Liver (tissue), 9 donors: ENCODE measurements around the gene THOC7. TPM values are rescaled to one million over a fixed set of nuclear protein-coding genes. Genes with fewer than 3 reads are reported as not detected.

ENCODE experiments used
- DNase-seq: peaks from one replicate; pipeline ENCODE4 v3.0.0-alpha.2; 2017; ENCODE audit warnings: low spot score
- H3K27ac ChIP-seq, 2 donors: one replicate each; pipeline ENCODE4 v1.7.0; 2013; ENCODE audit warnings: inconsistent platforms in 2 of 2, low read length in 2 of 2, control low read depth in 1 of 2, low read depth in 1 of 2, mild to moderate bottlenecking in 1 of 2
- H3K27me3 ChIP-seq, 4 donors: one replicate each; pipeline versions ENCODE4 v1.6.1 to v1.7.0; 2013; ENCODE audit warnings: low read length in 3 of 4, inconsistent platforms in 1 of 4, mild to moderate bottlenecking in 1 of 4, moderate library complexity in 1 of 4; ENCODE audit not compliant: control insufficient read depth in 4 of 4, insufficient read depth in 4 of 4
- H3K36me3 ChIP-seq, 4 donors: one replicate each; pipeline versions ENCODE4 v1.6.1 to v1.7.0; 2013; ENCODE audit warnings: low read length in 3 of 4, mild to moderate bottlenecking in 3 of 4, low read depth in 1 of 4, moderate library complexity in 1 of 4; ENCODE audit not compliant: control insufficient read depth in 4 of 4, insufficient read depth in 3 of 4
- H3K4me1 ChIP-seq, 4 donors: one replicate each; pipeline versions ENCODE4 v1.6.1 to v1.7.0; 2013; ENCODE audit warnings: low read length in 3 of 4, mild to moderate bottlenecking in 3 of 4, moderate library complexity in 1 of 4; ENCODE audit not compliant: control insufficient read depth in 4 of 4, insufficient read depth in 4 of 4
- H3K4me3 ChIP-seq, 3 donors: one replicate each; pipeline versions ENCODE4 v1.6.1 to v1.7.0; 2013; ENCODE audit warnings: low read length in 3 of 3, control low read depth in 1 of 3, low read depth in 1 of 3, mild to moderate bottlenecking in 1 of 3
- H3K9ac ChIP-seq, 2 donors: one replicate each; pipeline ENCODE4 v1.7.0; 2013; ENCODE audit warnings: low read length in 2 of 2, mild to moderate bottlenecking in 2 of 2, moderate library complexity in 2 of 2, control low read depth in 1 of 2, low read depth in 1 of 2
- H3K9me3 ChIP-seq, 4 donors: one replicate each; pipeline versions ENCODE4 v1.6.1 to v1.7.0; 2013; ENCODE audit warnings: low read length in 3 of 4; ENCODE audit not compliant: control insufficient read depth in 4 of 4
- ATF3 ChIP-seq: IDR thresholded peaks from 2 replicates; pipeline ENCODE4 v1.6.1; 2016; ENCODE audit warnings: antibody characterized with exemption
- CTCF ChIP-seq: fragments of 150-350 bp; IDR thresholded peaks from 2 replicates; pipeline ENCODE4 v1.5.1; 2017; ENCODE audit warnings: improper control_type of control experiment, low read depth, low read length; ENCODE audit not compliant: missing input control
- EGR1 ChIP-seq, 2 donors: IDR thresholded peaks; 2 replicates each; pipeline ENCODE4 v1.6.1; 2016 to 2018; ENCODE audit warnings: antibody characterized with exemption in 2 of 2, low read depth in 2 of 2
- FOXA1 ChIP-seq: IDR thresholded peaks from 2 replicates; pipeline ENCODE4 v1.6.1; 2016; ENCODE audit warnings: antibody characterized with exemption
- FOXA2 ChIP-seq: IDR thresholded peaks from 2 replicates; pipeline ENCODE4 v1.6.1; 2016; ENCODE audit warnings: antibody characterized with exemption
- GABPA ChIP-seq, 2 donors: IDR thresholded peaks in 1 of 2; conservative IDR thresholded peaks in 1 of 2; 2 replicates each; pipeline ENCODE4 v1.6.1; 2016; ENCODE audit warnings: antibody characterized with exemption in 2 of 2, mild to moderate bottlenecking in 1 of 2, moderate library complexity in 1 of 2
- HNF4A ChIP-seq, 2 donors: conservative IDR thresholded peaks; 2 replicates each; pipeline ENCODE4 v1.6.1; 2016; ENCODE audit warnings: antibody characterized with exemption in 2 of 2, mild to moderate bottlenecking in 2 of 2
- HNF4G ChIP-seq: IDR thresholded peaks from 2 replicates; pipeline ENCODE4 v1.6.1; 2016; ENCODE audit warnings: antibody characterized with exemption
- JUND ChIP-seq, 2 donors: IDR thresholded peaks; 2 replicates each; pipeline ENCODE4 v1.6.1; 2016; ENCODE audit warnings: antibody characterized with exemption in 2 of 2
- NR2F2 ChIP-seq: IDR thresholded peaks from 2 replicates; pipeline ENCODE4 v1.6.1; 2016; ENCODE audit warnings: antibody characterized with exemption
- RAD21 ChIP-seq, 2 donors: IDR thresholded peaks; 2 replicates each; pipeline ENCODE4 v1.6.1; 2016; ENCODE audit warnings: antibody characterized with exemption in 2 of 2, mild to moderate bottlenecking in 2 of 2
- RXRA ChIP-seq, 2 donors: IDR thresholded peaks; 2 replicates each; pipeline ENCODE4 v1.6.1; 2017 to 2018; ENCODE audit warnings: antibody characterized with exemption in 2 of 2, mild to moderate bottlenecking in 1 of 2
- SP1 ChIP-seq: IDR thresholded peaks from 2 replicates; pipeline ENCODE4 v1.6.1; 2018; ENCODE audit warnings: antibody characterized with exemption, mild to moderate bottlenecking
- TAF1 ChIP-seq: conservative IDR thresholded peaks from 2 replicates; pipeline ENCODE4 v1.6.1; 2016; ENCODE audit warnings: antibody characterized with exemption, mild to moderate bottlenecking
- YY1 ChIP-seq: IDR thresholded peaks from 2 replicates; pipeline ENCODE4 v1.6.1; 2016; ENCODE audit warnings: antibody characterized with exemption, mild to moderate bottlenecking
- WGBS: extraction: QIAGEN DNeasy Blood & Tissue Kit; methylation state at CpG from one replicate; pipeline ENCODE4 v1.1.7; 2013; 5-methylcytosine and 5-hydroxymethylcytosine counted together
- polyA plus RNA-seq, 2 donors: library from polyadenylated mRNA; stranded (reverse) in 1 of 2; unstranded in 1 of 2; fragments of 200-250 nt in 1 of 2; fragments of >200 nt in 1 of 2; fragmentation: Nextera tagmentation in 1 of 2; extraction: Ambion mirVana in 1 of 2; gene quantifications; one replicate each; pipeline versions ENCODE4 v1.2.1 to v1.2.3, GENCODE V29; 2013 to 2015
- total RNA-seq, 2 donors: library from RNA; depleted of rRNA; stranded (reverse); fragments of >200 nt; gene quantifications; one replicate each; pipeline ENCODE4 v1.2.3, GENCODE V29; 2014
- TF ChIP-seq, protein P1 (sequence below): IDR thresholded peaks from 2 replicates; pipeline ENCODE4 v1.6.1; 2016; ENCODE audit warnings: antibody characterized with exemption
- TF ChIP-seq, protein P2 (sequence below): IDR thresholded peaks from 2 replicates; pipeline ENCODE4 v1.6.1; 2016; ENCODE audit warnings: antibody characterized with exemption, mild to moderate bottlenecking
- TF ChIP-seq, protein P3 (sequence below): IDR thresholded peaks from 2 replicates; pipeline ENCODE4 v1.6.1; 2016; ENCODE audit warnings: antibody characterized with exemption
- donor health status: healthy.
- donor health status: healthy.
- donor health status: healthy.
- donor health status: healthy.
- donor health status: healthy.

THOC7 gene
- total and polyA plus RNA-seq, 4 donors = 11.7 to 38.6 (median 23.0) TPM

GRCh38 chr3:63809607-63810006 is 54.0 kb downstream of the THOC7 start:
- no peak overlapping the region for H3K9ac ChIP-seq
- no peaks in the 10 kb centered on the region for H3K4me1 ChIP-seq
- no peak overlapping the region for H3K4me3 ChIP-seq
- WGBS = 95% methylated on average over 6 of the region's 6 CpGs
- TF ChIP-seq SP1 (no peak), RXRA (IDR thresholded peaks at IDR 0.05) (no peak)
- H3K27me3 ChIP-seq = no peaks in the 10 kb centered on the region
- no peaks in the 10 kb centered on the region for H3K36me3 ChIP-seq
- H3K9me3 ChIP-seq = no peaks in the 10 kb centered on the region
- H3K27ac ChIP-seq = no peak overlapping the region
- DNase-seq = no peak

- H3K27ac ChIP-seq = no peak overlapping the region
- H3K4me1 ChIP-seq = no peaks in the 10 kb centered on the region
- no peak overlapping the region for H3K4me3 ChIP-seq
- 90% methylated on average over 3 of the region's 3 CpGs for WGBS
- no peaks in the 10 kb centered on the region for H3K9me3 ChIP-seq
- no peaks in the 10 kb centered on the region for H3K27me3 ChIP-seq
- no peak for TF ChIP-seq YY1
- TF ChIP-seq NR2F2 = no peak
- no peak for TF ChIP-seq TAF1
- TF ChIP-seq, protein P1, sequence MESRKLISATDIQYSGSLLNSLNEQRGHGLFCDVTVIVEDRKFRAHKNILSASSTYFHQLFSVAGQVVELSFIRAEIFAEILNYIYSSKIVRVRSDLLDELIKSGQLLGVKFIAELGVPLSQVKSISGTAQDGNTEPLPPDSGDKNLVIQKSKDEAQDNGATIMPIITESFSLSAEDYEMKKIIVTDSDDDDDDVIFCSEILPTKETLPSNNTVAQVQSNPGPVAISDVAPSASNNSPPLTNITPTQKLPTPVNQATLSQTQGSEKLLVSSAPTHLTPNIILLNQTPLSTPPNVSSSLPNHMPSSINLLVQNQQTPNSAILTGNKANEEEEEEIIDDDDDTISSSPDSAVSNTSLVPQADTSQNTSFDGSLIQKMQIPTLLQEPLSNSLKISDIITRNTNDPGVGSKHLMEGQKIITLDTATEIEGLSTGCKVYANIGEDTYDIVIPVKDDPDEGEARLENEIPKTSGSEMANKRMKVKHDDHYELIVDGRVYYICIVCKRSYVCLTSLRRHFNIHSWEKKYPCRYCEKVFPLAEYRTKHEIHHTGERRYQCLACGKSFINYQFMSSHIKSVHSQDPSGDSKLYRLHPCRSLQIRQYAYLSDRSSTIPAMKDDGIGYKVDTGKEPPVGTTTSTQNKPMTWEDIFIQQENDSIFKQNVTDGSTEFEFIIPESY = no peak
- no peak for TF ChIP-seq HNF4G
- no peak for TF ChIP-seq FOXA1
- no peaks in the 10 kb centered on the region for H3K36me3 ChIP-seq
- H3K9ac ChIP-seq = no peak overlapping the region
- no peak for DNase-seq
Measured at GRCh38 chr3:63808633-63809032, 55.0 kb downstream of the THOC7 start.

GRCh38 chr3:63807961-63808565 is 55.5 kb downstream of the THOC7 start:
- no peak for DNase-seq
- no peak overlapping the region for H3K4me3 ChIP-seq
- no peaks in the 10 kb centered on the region for H3K4me1 ChIP-seq
- H3K36me3 ChIP-seq = no peaks in the 10 kb centered on the region
- no peaks in the 10 kb centered on the region for H3K27me3 ChIP-seq
- WGBS = 81% methylated on average over 5 of the region's 5 CpGs
- TF ChIP-seq ATF3 = no peak
- TF ChIP-seq TAF1 = no peak
- TF ChIP-seq, protein P1 = no peak
- TF ChIP-seq EGR1 (IDR thresholded peaks at IDR 0.05; ENCODE audit: low read depth in 2 of 2) = no peak
- TF ChIP-seq GABPA (IDR thresholded peaks at IDR 0.05 in 1 of 2, conservative IDR thresholded peaks at IDR 0.05 in 1 of 2) = no peak
- TF ChIP-seq FOXA2 = no peak
- no peak for TF ChIP-seq HNF4A (conservative IDR thresholded peaks at IDR 0.05)
- TF ChIP-seq, protein P2, sequence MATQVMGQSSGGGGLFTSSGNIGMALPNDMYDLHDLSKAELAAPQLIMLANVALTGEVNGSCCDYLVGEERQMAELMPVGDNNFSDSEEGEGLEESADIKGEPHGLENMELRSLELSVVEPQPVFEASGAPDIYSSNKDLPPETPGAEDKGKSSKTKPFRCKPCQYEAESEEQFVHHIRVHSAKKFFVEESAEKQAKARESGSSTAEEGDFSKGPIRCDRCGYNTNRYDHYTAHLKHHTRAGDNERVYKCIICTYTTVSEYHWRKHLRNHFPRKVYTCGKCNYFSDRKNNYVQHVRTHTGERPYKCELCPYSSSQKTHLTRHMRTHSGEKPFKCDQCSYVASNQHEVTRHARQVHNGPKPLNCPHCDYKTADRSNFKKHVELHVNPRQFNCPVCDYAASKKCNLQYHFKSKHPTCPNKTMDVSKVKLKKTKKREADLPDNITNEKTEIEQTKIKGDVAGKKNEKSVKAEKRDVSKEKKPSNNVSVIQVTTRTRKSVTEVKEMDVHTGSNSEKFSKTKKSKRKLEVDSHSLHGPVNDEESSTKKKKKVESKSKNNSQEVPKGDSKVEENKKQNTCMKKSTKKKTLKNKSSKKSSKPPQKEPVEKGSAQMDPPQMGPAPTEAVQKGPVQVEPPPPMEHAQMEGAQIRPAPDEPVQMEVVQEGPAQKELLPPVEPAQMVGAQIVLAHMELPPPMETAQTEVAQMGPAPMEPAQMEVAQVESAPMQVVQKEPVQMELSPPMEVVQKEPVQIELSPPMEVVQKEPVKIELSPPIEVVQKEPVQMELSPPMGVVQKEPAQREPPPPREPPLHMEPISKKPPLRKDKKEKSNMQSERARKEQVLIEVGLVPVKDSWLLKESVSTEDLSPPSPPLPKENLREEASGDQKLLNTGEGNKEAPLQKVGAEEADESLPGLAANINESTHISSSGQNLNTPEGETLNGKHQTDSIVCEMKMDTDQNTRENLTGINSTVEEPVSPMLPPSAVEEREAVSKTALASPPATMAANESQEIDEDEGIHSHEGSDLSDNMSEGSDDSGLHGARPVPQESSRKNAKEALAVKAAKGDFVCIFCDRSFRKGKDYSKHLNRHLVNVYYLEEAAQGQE = no peak
- no peak for TF ChIP-seq JUND (IDR thresholded peaks at IDR 0.05)
- TF ChIP-seq, protein P3, sequence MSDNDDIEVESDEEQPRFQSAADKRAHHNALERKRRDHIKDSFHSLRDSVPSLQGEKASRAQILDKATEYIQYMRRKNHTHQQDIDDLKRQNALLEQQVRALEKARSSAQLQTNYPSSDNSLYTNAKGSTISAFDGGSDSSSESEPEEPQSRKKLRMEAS = no peak
- no peak for TF ChIP-seq CTCF
- no peak for TF ChIP-seq YY1
- TF ChIP-seq RAD21 (IDR thresholded peaks at IDR 0.05) = no peak
- no peak for TF ChIP-seq FOXA1
- TF ChIP-seq HNF4G = no peak
- TF ChIP-seq RXRA (IDR thresholded peaks at IDR 0.05) = no peak
- no peak for TF ChIP-seq NR2F2
- no peak for TF ChIP-seq SP1
- no peak overlapping the region for H3K27ac ChIP-seq
- no peak overlapping the region for H3K9ac ChIP-seq
- H3K9me3 ChIP-seq = no peaks in the 10 kb centered on the region
